Measurements from ENCODE around the gene ZNF638.

- TF ChIP-seq CTCF (conservative IDR thresholded peaks at IDR 0.05; ENCODE audit: low read length) = no peak
- TF ChIP-seq EZH2phosphoT487 (IDR thresholded peaks at IDR 0.05; ENCODE audit: borderline replicate concordance) = no peak
Measured at GRCh38 chr2:71458413-71459083, 127.0 kb downstream of the ZNF638 start.

All from Loucy (cell line).